Measurements from ENCODE around the gene RPS6KC1. TPM values are rescaled to one million over a fixed set of nuclear protein-coding genes. Genes with fewer than 3 reads are reported as not detected.

RPS6KC1 gene
- total and polyA plus RNA-seq, 2 of the 4 experiments (the other 2 are of a cell fraction) = 7.9 to 23.7 TPM

DNA sequence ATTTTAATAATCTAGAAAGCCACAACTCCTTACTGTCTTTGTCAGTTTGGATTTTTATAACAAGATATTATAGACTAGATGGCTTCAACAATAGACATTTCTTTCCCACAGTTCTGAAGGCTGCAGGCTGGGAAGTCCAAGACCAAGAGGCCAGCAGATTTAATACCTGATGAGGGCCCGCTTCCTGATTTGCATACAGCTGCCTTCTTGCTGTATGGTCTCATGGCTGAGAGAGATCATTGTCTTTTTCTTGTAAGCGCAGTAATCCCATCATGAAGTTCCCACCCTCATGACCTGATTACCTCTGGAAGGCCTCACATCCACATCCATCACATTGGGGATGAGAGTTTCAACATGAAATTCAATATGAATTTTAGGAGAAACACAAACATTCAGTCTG, 9.8 kb downstream of the RPS6KC1 start:
- TF ChIP-seq BHLHE40 (IDR thresholded peaks at IDR 0.05; ENCODE audit: low read depth, low read length) = no peak
- no peak for TF ChIP-seq NFE2L2 (IDR thresholded peaks at IDR 0.05; ENCODE audit: low read depth, low read length)
- no peak for TF ChIP-seq MXI1 (IDR thresholded peaks at IDR 0.05; ENCODE audit: borderline replicate concordance, low read depth, low read length)
- TF ChIP-seq FOS (IDR thresholded peaks at IDR 0.05; ENCODE audit: low read depth, low read length) = no peak
- TF ChIP-seq CHD1 (IDR thresholded peaks at IDR 0.05; ENCODE audit: low read depth, low read length) = no peak
- TF ChIP-seq MAZ (IDR thresholded peaks at IDR 0.05; ENCODE audit: borderline replicate concordance, low read depth, low read length) = no peak
- TF ChIP-seq CEBPB (IDR thresholded peaks at IDR 0.05; ENCODE audit: low read depth, low read length) = no peak
- TF ChIP-seq RFX5 (IDR thresholded peaks at IDR 0.05; ENCODE audit: low read depth, low read length) = no peak
- no peak for TF ChIP-seq POLR2A (IDR thresholded peaks at IDR 0.05; ENCODE audit: low read depth, low read length)
- TF ChIP-seq, protein P1, sequence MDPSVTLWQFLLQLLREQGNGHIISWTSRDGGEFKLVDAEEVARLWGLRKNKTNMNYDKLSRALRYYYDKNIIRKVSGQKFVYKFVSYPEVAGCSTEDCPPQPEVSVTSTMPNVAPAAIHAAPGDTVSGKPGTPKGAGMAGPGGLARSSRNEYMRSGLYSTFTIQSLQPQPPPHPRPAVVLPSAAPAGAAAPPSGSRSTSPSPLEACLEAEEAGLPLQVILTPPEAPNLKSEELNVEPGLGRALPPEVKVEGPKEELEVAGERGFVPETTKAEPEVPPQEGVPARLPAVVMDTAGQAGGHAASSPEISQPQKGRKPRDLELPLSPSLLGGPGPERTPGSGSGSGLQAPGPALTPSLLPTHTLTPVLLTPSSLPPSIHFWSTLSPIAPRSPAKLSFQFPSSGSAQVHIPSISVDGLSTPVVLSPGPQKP (IDR thresholded peaks at IDR 0.05; ENCODE audit: borderline replicate concordance, low read depth, low read length) = no peak
- no peak for TF ChIP-seq RCOR1 (IDR thresholded peaks at IDR 0.05; ENCODE audit: insufficient replicate concordance, low read length)
- TF ChIP-seq SMC3 (IDR thresholded peaks at IDR 0.05; ENCODE audit: low read depth, low read length) = no peak
- TF ChIP-seq, protein P2, sequence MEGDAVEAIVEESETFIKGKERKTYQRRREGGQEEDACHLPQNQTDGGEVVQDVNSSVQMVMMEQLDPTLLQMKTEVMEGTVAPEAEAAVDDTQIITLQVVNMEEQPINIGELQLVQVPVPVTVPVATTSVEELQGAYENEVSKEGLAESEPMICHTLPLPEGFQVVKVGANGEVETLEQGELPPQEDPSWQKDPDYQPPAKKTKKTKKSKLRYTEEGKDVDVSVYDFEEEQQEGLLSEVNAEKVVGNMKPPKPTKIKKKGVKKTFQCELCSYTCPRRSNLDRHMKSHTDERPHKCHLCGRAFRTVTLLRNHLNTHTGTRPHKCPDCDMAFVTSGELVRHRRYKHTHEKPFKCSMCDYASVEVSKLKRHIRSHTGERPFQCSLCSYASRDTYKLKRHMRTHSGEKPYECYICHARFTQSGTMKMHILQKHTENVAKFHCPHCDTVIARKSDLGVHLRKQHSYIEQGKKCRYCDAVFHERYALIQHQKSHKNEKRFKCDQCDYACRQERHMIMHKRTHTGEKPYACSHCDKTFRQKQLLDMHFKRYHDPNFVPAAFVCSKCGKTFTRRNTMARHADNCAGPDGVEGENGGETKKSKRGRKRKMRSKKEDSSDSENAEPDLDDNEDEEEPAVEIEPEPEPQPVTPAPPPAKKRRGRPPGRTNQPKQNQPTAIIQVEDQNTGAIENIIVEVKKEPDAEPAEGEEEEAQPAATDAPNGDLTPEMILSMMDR (conservative IDR thresholded peaks at IDR 0.05; ENCODE audit: low read depth, low read length) = no peak
- TF ChIP-seq, protein P3, sequence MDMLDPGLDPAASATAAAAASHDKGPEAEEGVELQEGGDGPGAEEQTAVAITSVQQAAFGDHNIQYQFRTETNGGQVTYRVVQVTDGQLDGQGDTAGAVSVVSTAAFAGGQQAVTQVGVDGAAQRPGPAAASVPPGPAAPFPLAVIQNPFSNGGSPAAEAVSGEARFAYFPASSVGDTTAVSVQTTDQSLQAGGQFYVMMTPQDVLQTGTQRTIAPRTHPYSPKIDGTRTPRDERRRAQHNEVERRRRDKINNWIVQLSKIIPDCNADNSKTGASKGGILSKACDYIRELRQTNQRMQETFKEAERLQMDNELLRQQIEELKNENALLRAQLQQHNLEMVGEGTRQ (IDR thresholded peaks at IDR 0.05; ENCODE audit: low read depth, low read length) = no peak
- no CpG with 5 or more reads among the region's 2 CpGs for WGBS, 2 experiments (ENCODE audit: extremely low coverage in 2 of 2, insufficient read length in 1 of 2)
- POLR2A ChIA-PET (ENCODE audit: unreplicated experiment) = no interaction called here
- Histone ChIP-seq H2BK120ac (ENCODE audit: low read depth, low read length) (no peak overlapping the region), H2BK20ac (ENCODE audit: low read depth, low read length) (no peak overlapping the region), H4K20me1 (ENCODE audit: insufficient read depth, low read length) (peaks cover 26% of the 10 kb centered on the region), H3K9me1 (ENCODE audit: insufficient read depth, low read length) (no peaks in the 10 kb centered on the region), H2AK9ac (replicated peaks; ENCODE audit: low read depth, low read length, poor library complexity) (no peak overlapping the region), H3K4me2 (ENCODE audit: low read depth, low read length) (no peak overlapping the region), H2BK5ac (ENCODE audit: low read depth, low read length, poor library complexity, severe bottlenecking) (no peak overlapping the region), H3K4me3 (ENCODE audit: insufficient read depth, low read depth, low read length) (no peak overlapping the region), H3K4me1 (ENCODE audit: control insufficient read depth, insufficient read depth, low read length) (no peaks in the 10 kb centered on the region; the same call in 1 of the 2 replicates), H2AFZ (replicated peaks; ENCODE audit: low read length, poor library complexity) (no peak overlapping the region), H3K4ac (ENCODE audit: low read depth, low read length) (no peak overlapping the region), H3K23ac (ENCODE audit: low read depth, low read length) (no peak overlapping the region), H2AK5ac (ENCODE audit: low read depth, low read length) (no peak overlapping the region), H2BK15ac (ENCODE audit: low read depth, low read length) (no peak overlapping the region), H3K9ac (ENCODE audit: low read depth, low read length) (no peak overlapping the region), H3K36me3 (ENCODE audit: control insufficient read depth, insufficient read depth, low read length) (no peaks in the 10 kb centered on the region), H3K56ac (ENCODE audit: extremely low read depth, insufficient read depth, low read length) (no peak overlapping the region), H4K5ac (ENCODE audit: low read depth, low read length) (no peak overlapping the region), H3K14ac (replicated peaks; ENCODE audit: low read depth, low read length) (no peak overlapping the region), H3K27ac (ENCODE audit: insufficient read depth, low read length) (no peak overlapping the region), H3K79me1 (ENCODE audit: low read depth in 1 of 2, low read length in 2 of 2) (peaks cover 12 to 39% of the 10 kb centered on the region in 2 experiments), H3K9me3 (ENCODE audit: control insufficient read depth, insufficient read depth, low read length) (no peaks in the 10 kb centered on the region), H3K18ac (ENCODE audit: low read depth, low read length) (no peak overlapping the region), H3K27me3 (ENCODE audit: control insufficient read depth, insufficient read depth, low read length) (no peaks in the 10 kb centered on the region), H4K8ac (ENCODE audit: low read depth in 2 of 2, low read length in 2 of 2) (no peak overlapping the region), H4K91ac (ENCODE audit: insufficient read depth, low read depth, low read length) (no peak overlapping the region)
- ATAC-seq (ENCODE audit: low read depth) (no peak), DNase-seq (no peak)
- in situ Hi-C loops (cut with MboI; ENCODE audit: low sequenced_read_pairs) = no loop called here
- intact Hi-C loops (cut with micrococcal nuclease) = no loop called here
- no TSS peak for BruUV-seq (replicated peaks)
- CTCF ChIA-PET = interaction anchor here (0.7 kb wide), 1 partner anchor 52 kb away, joined by 5 read pairs; no protein-coding TSS in a partner anchor
- dilution Hi-C loops (cut with HindIII; ENCODE audit: low sequenced_read_pairs, unreplicated experiment) = no loop called here
